NCI-H146 (cell line): ENCODE results near the gene UBXN7.
A peak's percentile ranks its signal among the peaks of the same experiment; 100 is the strongest.
"Not testable (repeated sequence)": the region's sequence is repeated elsewhere in the genome, so short reads cannot be mapped to it uniquely, and the experiment has no call there.

Experiments
- DNase-seq: peaks from one replicate; lab custom pipeline; 2025; lab: John Stamatoyannopoulos, UW

The UBXN7 gene, protein sequence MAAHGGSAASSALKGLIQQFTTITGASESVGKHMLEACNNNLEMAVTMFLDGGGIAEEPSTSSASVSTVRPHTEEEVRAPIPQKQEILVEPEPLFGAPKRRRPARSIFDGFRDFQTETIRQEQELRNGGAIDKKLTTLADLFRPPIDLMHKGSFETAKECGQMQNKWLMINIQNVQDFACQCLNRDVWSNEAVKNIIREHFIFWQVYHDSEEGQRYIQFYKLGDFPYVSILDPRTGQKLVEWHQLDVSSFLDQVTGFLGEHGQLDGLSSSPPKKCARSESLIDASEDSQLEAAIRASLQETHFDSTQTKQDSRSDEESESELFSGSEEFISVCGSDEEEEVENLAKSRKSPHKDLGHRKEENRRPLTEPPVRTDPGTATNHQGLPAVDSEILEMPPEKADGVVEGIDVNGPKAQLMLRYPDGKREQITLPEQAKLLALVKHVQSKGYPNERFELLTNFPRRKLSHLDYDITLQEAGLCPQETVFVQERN

GRCh38 chr3:196432137-196432879, at the start of gene UBXN7:
TSS of gene UBXN7 (minus strand) at chr3:196432427. CDS start at chr3:196432399, 28 bp downstream.
- peak; percentile 94 for DNase-seq

GRCh38 chr3:196477678-196478077, 45.5 kb upstream of the UBXN7 start:
- DNase-seq, result no peak

DNA sequence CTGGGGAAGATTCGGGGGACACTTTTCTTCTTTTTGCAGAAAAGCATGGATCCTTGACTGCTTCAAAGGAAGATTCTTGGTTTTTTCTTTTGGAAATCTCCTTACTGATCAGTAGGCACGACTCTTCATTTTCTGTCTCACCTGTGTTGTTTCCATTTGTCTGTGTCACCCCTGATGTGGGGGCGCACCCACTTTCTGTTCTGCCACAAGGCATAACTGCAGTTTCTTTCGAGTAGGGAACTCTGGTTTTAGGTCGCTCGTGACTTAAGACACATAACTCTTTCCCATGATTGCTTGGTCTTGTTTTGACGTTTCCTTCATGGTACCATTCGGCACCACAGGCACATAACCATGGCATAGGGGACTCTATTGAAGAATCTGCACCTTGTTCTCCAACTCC, 40.1 kb upstream of the UBXN7 start:
- DNase-seq, result no peak

GRCh38 chr3:196471551-196471950, 39.3 kb upstream of the UBXN7 start:
- DNase-seq, result no peak

GRCh38 chr3:196470182-196470581, 38.0 kb upstream of the UBXN7 start:
- DNase-seq, result not testable (repeated sequence)

DNA sequence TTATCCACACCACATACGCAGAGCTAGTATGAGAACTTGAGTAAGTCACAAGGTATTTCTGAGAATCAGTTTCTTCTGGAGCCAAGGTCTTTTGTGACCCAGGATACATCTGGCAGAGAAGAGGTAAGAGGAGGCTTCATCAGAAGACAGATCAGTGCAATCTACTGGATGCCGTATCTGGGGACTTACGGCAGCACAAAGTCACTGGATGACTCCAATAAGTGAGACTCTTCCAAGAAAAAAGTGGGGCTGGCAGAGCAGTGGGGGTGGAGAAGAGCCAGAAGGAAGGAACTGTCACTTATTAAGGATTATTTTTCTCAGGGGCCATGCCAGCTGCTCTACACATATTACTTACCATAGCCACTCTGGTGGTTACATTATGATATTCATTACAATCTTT, 31.6 kb upstream of the UBXN7 start:
- DNase-seq, result no peak

- no peak for DNase-seq
Observed at GRCh38 chr3:196463478-196463756, 31.2 kb upstream of the UBXN7 start.

DNA sequence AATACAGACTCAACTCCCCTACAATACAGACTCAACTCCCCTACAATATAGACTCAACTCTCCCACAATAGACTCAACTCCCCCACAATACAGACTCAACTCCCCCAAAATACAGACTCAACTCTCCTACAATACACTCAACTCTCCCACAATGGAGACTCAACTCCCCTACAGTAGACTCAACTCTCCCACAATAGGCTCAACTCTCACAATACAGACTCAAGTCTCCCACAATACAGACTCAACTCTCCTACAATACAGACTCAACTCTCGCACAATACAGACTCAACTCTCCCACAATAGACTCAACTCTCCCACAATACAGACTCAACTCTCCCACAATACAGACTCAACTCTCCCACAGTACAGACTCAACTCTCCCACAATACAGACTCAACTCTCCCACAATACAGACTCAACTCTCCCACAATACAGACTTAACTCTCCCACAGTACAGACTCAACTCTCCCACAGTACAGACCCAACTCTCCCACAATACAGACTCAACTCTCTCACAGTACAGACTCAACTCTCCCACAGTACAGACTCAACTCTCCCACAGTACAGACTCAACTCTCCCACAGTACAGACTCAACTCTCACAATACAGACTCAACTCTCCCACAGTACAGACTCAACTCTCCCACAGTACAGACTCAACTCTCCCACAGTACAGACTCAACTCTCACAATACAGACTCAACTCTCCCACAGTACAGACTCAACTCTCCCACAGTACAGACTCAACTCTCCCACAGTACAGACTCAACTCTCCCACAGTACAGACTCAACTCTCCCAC, 30.7 kb upstream of the UBXN7 start:
- not testable (repeated sequence) for DNase-seq

DNA sequence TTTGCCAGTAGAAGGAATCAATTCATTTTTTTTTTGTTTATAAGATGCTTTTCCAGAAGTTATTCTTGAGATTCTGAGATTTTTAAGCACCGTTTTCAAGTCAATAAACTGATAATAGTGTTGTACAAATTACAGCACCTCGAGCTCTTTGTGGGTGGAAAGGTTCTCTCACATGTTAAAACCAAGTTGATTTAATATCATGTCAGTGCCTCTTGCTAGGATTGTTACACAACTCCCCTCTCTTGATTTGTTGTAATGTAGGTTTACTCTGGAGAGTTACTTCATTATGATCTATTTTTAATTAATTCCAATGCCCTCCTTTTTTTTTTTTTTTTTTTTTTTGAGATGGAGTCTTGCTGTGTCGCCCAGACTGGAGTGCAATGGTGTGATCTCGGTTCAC, 25.8 kb upstream of the UBXN7 start:
- DNase-seq, result no peak

DNA sequence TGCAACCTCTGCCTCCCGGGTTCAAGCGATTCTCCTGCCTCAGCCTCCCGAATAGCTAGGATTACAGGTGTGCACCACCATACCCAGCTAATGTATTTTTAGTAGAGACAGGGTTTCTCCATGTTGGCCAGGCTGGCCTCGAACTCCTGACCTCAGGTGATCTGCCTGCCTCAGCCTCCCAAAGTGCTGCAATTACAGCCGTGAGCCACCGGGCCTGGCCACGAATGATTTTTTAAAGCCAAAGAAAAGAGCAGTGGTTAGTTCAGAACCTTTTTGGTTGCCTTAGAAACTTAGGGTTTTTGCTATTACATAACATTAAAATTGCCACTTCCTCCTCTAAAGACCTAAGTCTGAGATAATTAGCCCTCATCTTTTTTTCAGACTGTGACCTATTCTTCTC, 25.2 kb upstream of the UBXN7 start:
- DNase-seq, result not testable (repeated sequence)

GRCh38 chr3:196454935-196455334, 22.7 kb upstream of the UBXN7 start:
- no peak for DNase-seq

DNA sequence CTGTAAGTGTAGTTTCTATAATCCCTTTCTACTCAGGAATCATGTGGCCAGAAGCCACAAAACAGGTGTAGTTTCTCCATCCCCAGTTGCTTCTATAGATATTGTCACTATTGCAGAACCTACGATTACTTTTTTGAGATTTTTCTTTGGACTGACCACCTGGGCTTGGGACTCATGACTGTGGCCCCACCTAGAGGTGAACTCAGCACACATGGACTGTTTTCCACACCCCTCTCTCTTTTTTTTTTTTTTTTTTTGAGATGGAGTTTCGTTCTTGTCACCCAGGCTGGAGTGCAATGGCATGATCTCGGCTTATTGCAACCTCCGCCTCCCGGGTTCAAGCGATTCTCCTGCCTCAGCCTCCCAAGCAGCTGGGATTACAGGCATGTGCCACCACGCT, 13.2 kb upstream of the UBXN7 start:
- DNase-seq, result not testable (repeated sequence)

GRCh38 chr3:196444500-196444894, 12.3 kb upstream of the UBXN7 start:
- no peak for DNase-seq

DNA sequence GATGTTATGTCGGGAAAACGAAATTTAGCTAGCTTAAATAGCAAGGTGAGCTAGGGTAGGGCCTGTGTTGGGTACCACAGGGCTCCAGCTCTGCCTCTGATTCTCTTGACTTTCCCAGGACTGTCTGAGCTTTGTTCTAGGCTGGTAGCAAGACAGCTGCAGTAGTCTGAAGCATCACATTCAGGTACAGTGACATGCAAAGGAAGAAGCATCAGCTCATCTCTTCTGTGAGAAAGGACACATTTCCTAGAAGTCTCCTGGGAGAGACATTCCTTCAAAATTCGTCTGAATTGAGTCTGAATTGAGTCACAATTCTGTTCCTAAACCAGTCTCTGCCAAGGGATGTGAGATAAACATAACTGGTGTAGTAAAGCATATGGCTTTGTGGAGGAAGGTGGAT, 8.5 kb upstream of the UBXN7 start:
- no peak for DNase-seq

- DNase-seq, result no peak
Observed at GRCh38 chr3:196440041-196440537, 7.9 kb upstream of the UBXN7 start.

GRCh38 chr3:196431181-196432136, 768 bp downstream of the UBXN7 start:
- DNase-seq, result peak; percentile 50

DNA sequence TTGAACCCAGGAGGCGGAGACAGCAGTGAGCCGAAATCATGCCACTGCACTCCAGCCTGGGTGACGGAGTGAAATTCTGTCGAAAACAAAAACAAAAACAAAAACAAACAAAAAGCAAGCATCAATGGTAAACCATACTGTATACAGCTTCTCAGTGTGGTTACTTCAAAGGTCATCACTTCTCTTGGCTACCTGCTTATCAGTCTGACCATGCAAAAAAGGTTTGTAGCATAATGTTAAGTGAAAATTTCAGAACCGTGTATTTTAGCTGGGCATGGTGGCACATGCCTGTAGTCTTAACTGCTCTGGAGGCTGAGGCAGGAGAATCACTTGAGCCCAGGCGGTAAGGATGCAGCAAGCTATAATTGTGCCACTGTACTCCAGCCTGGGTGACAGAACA, 4.2 kb downstream of the UBXN7 start:
- no peak for DNase-seq

GRCh38 chr3:196424421-196424820, 7.8 kb downstream of the UBXN7 start:
- not testable (repeated sequence) for DNase-seq

- peak; percentile 33 for DNase-seq
Observed at GRCh38 chr3:196423044-196423781, 9.0 kb downstream of the UBXN7 start.

DNA sequence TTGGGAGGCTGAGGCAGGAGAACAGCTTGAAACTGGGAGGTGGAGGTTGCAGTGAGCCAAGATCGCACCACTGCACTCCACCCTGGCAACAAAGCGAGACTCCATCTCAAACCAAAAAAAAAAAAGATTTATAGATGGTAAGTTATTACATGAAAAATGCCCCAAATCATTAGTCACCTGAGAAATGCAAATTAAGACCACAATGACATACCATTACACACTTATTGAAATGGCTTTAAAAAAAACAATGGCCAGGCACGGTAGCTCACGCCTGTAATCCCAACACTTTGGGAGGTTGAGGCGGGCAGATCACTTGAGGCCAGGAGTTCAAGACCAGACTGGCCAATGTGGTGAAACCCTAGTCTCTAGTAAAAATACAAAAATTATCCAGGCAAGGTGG, 10.6 kb downstream of the UBXN7 start:
- not testable (repeated sequence) for DNase-seq
